22Rv1 (cell line): ENCODE results near the gene SOCS6.

Experiments
- ZFX ChIP-seq: fragments of 450-650 bp; IDR thresholded peaks from 2 replicates; pipeline ENCODE4 v1.6.1; 2017; ENCODE audit warnings: antibody characterized with exemption, borderline replicate concordance
- TF ChIP-seq, protein P1 (sequence below): fragments of 450-650 bp; IDR thresholded peaks from 2 replicates; pipeline ENCODE4 v1.5.1; 2017; ENCODE audit warnings: mild to moderate bottlenecking

DNA sequence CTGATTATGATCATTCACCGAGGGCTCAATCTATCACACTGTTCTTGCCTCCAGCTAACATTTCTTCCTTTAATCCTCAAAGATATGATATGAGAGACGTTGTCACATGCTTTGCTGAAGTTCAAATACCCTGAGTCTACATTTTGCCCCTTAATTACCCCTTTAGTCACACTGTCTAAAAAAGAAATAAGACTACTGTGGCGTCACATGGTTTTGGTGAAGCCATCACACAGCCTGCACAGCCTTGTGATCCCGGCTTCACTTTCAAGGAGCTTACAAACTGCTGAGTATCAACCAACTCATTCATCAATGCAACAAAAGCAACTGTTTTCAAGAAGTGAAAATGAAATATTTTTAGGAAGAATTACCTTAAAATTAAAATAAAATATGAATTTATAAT lies 31.9 kb upstream of the SOCS6 start:
- TF ChIP-seq, protein P1, sequence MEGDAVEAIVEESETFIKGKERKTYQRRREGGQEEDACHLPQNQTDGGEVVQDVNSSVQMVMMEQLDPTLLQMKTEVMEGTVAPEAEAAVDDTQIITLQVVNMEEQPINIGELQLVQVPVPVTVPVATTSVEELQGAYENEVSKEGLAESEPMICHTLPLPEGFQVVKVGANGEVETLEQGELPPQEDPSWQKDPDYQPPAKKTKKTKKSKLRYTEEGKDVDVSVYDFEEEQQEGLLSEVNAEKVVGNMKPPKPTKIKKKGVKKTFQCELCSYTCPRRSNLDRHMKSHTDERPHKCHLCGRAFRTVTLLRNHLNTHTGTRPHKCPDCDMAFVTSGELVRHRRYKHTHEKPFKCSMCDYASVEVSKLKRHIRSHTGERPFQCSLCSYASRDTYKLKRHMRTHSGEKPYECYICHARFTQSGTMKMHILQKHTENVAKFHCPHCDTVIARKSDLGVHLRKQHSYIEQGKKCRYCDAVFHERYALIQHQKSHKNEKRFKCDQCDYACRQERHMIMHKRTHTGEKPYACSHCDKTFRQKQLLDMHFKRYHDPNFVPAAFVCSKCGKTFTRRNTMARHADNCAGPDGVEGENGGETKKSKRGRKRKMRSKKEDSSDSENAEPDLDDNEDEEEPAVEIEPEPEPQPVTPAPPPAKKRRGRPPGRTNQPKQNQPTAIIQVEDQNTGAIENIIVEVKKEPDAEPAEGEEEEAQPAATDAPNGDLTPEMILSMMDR: no peak
- TF ChIP-seq ZFX: no peak
